Activated CD8-positive, alpha-beta T cell treated with anti-CD3 and anti-CD28 coated beads, Interleukin-2, amount 10 ng/mL, durations not matched to agents 7 days and 5 days (primary cell): ENCODE data around the gene SSH2. TPM values are rescaled to one million over a fixed set of nuclear protein-coding genes. Genes with fewer than 3 reads are reported as not detected.

Experiments
- ATAC-seq: fragments of 150-1000 bp; cut with Tn5 transposase; one replicate; pipeline ENCODE4 v1.10.0; 2021; ENCODE audit warnings: moderate library complexity
- CTCF ChIA-PET: fragments of 350-600 bp; sonication (Branson Sonifier 250); formaldehyde crosslinking; loops from one replicate; lab custom pipeline; 2021; ENCODE audit warnings: antibody characterized with exemption; lab: Charles Lee
- POLR2A ChIA-PET: fragments of 350-600 bp; sonication (Branson Sonifier 250); formaldehyde crosslinking; loops from one replicate; lab custom pipeline; 2021; ENCODE audit warnings: antibody characterized with exemption; lab: Charles Lee
- DNase-seq: peaks from one replicate; pipeline ENCODE4 v3.0.0-alpha.2; 2020
- H3K27ac Mint-ChIP-seq: one replicate; pipeline ENCODE4 v1.8.0; 2021; ENCODE audit warnings: mild to moderate bottlenecking, mixed read lengths
- H3K27me3 Mint-ChIP-seq: one replicate; pipeline ENCODE4 v1.8.0; 2021; ENCODE audit warnings: low read depth, mixed read lengths
- H3K36me3 Mint-ChIP-seq: one replicate; pipeline ENCODE4 v1.8.0; 2021; ENCODE audit warnings: low read depth, mixed read lengths
- H3K4me1 Mint-ChIP-seq: one replicate; pipeline ENCODE4 v1.8.0; 2021; ENCODE audit warnings: low read depth, mixed read lengths
- H3K4me3 Mint-ChIP-seq: one replicate; pipeline ENCODE4 v1.8.0; 2021; ENCODE audit warnings: mild to moderate bottlenecking, mixed read lengths
- H3K9me3 Mint-ChIP-seq: one replicate; pipeline ENCODE4 v1.8.0; 2022; ENCODE audit warnings: mixed read lengths; ENCODE audit not compliant: insufficient read depth
- total RNA-seq, 2 experiments: library from RNA; stranded (reverse); gene quantifications; one replicate each; pipeline ENCODE4 v1.2.3, GENCODE V29; 2021

Gene SSH2
- total RNA-seq, 2 experiments from 2014 or later, result 73.5 to 79.6 TPM

- Mint-ChIP-seq H3K4me1 (peaks cover 53% of the 10 kb centered on the region), H3K27me3 (no peaks in the 10 kb centered on the region), H3K27ac (peak overlapping the region; percentile 73), H3K4me3 (peak overlapping the region; percentile 85), H3K36me3 (peaks cover 2% of the 10 kb centered on the region), H3K9me3 (no peaks in the 10 kb centered on the region)
- ATAC-seq (peak; percentile 47), DNase-seq (peak; percentile 84)
- CTCF ChIA-PET, result interaction anchor here (0.6 to 4.7 kb wide), 21 partner anchors 9 to 468 kb away, joined by 3 to 107 read pairs (median 6); partner anchors contain the start of genes ABHD15 and TP53I13
- POLR2A ChIA-PET, result interaction anchor here (0.9 to 2.3 kb wide), 5 partner anchors 10 to 338 kb away, joined by 3 to 10 read pairs (median 3); partner anchors contain the start of genes ABHD15, SSH2 and TP53I13
These were observed 338.1 kb downstream of the SSH2 start for GRCh38 chr17:29591737-29592608.

GRCh38 chr17:29591146-29591736 lies 338.8 kb downstream of the SSH2 start:
- ChIA-PET CTCF (interaction anchor here (0.7 to 4.7 kb wide), 20 partner anchors 9 to 467 kb away, joined by 3 to 107 read pairs (median 6); partner anchors contain the start of genes ABHD15 and TP53I13), POLR2A (interaction anchor here (0.8 to 2.3 kb wide), 4 partner anchors 24 to 26 kb away, joined by 4 to 10 read pairs (median 4); partner anchors contain the start of genes ABHD15 and TP53I13)
- Mint-ChIP-seq H3K36me3 (peaks cover 2% of the 10 kb centered on the region), H3K4me3 (peak overlapping the region; percentile 85), H3K27me3 (no peaks in the 10 kb centered on the region), H3K4me1 (peaks cover 60% of the 10 kb centered on the region), H3K9me3 (no peaks in the 10 kb centered on the region), H3K27ac (peak overlapping the region; percentile 73)
- ATAC-seq (no peak), DNase-seq (peak; percentile 49)

- H3K27me3 Mint-ChIP-seq, result no peaks in the 10 kb centered on the region
- ChIA-PET POLR2A (interaction anchor here (0.8 to 1.3 kb wide), 3 partner anchors 23 to 27 kb away, joined by 4 read pairs; partner anchors contain the start of genes ABHD15 and TP53I13), CTCF (interaction anchor here (0.8 to 4.7 kb wide), 11 partner anchors 8 to 370 kb away, joined by 3 to 107 read pairs (median 7); partner anchors contain the start of genes ABHD15 and TP53I13)
- DNase-seq (no peak), ATAC-seq (no peak)
- H3K27ac Mint-ChIP-seq, result peak overlapping the region; percentile 90
- H3K4me1 Mint-ChIP-seq, result peaks cover 64% of the 10 kb centered on the region
- peak overlapping the region; percentile 85 for H3K4me3 Mint-ChIP-seq
- H3K9me3 Mint-ChIP-seq, result no peaks in the 10 kb centered on the region
- H3K36me3 Mint-ChIP-seq, result peaks cover 2% of the 10 kb centered on the region
These were observed 339.4 kb downstream of the SSH2 start for GRCh38 chr17:29590411-29591145.

DNA sequence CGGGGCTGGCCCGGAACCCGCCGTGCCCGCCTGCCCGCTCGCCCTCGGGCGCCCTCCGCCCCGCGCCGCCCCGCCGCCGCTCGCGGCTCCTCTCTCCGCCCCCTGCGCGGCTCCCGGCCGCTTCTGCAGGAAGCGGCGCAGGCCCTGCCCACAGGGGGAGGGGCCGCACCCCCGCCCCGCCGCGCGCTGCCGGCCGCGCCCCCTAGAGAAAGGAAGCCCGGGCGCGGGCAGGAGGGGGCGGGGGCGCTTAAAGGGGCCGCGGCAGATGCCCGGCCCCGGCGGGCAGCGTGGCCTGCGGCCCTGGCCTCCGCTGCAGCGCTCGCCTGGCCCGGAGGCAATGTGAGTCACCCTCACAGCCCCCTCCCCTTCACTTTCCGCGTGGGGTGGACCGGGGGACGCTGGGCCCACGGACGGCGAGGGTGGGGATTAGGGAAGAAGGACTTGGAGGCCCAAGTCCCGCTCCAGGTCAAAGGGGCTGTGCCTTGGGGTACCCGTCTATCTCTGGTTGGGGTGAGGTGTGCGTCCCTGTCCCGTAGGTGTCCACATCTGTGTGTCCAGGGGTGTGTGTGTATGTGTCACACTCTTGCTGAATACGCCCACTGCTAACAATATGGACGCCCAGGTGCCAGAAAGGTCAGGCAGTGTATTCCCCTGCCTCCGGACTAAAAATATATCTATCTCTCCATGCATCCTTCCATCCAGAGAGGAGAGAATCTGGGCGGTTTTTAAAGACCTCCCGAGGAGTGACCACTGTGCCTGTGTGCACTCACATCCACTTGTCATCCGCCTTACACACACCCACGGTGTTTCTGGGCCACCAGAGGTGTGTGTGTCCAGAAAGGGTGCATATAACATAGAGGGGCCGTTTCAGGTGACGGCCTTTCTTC lies 340.3 kb downstream of the SSH2 start, which contains the start of gene GIT1:
Gene GIT1 (minus strand): TSS at position 125 of the 887 bp plus-strand sequence. CDS start 270 bp downstream, outside the sequence.
- peak within 1 kb of the TSS; percentile 97 for H3K4me3 Mint-ChIP-seq
- H3K4me1 Mint-ChIP-seq, result peaks cover 73% of the 10 kb centered on the region
- DNase-seq (peak; percentile 87), ATAC-seq (peak; percentile 74)
- ChIA-PET CTCF (interaction anchor here (0.8 to 2.7 kb wide), 5 partner anchors 8 to 219 kb away, joined by 3 to 21 read pairs (median 5); partner anchors contain the start of genes ABHD15 and TP53I13), POLR2A (interaction anchor here (1.5 to 2.2 kb wide), 2 partner anchors 19 to 26 kb away, joined by 4 to 14 read pairs; no protein-coding TSS in a partner anchor)
- peak within 1 kb of the TSS; percentile 90 for H3K27ac Mint-ChIP-seq
- H3K36me3 Mint-ChIP-seq, result peaks cover 2% of the 10 kb centered on the region
- no peaks in the 10 kb centered on the region for H3K9me3 Mint-ChIP-seq
- no peaks in the 10 kb centered on the region for H3K27me3 Mint-ChIP-seq

DNA sequence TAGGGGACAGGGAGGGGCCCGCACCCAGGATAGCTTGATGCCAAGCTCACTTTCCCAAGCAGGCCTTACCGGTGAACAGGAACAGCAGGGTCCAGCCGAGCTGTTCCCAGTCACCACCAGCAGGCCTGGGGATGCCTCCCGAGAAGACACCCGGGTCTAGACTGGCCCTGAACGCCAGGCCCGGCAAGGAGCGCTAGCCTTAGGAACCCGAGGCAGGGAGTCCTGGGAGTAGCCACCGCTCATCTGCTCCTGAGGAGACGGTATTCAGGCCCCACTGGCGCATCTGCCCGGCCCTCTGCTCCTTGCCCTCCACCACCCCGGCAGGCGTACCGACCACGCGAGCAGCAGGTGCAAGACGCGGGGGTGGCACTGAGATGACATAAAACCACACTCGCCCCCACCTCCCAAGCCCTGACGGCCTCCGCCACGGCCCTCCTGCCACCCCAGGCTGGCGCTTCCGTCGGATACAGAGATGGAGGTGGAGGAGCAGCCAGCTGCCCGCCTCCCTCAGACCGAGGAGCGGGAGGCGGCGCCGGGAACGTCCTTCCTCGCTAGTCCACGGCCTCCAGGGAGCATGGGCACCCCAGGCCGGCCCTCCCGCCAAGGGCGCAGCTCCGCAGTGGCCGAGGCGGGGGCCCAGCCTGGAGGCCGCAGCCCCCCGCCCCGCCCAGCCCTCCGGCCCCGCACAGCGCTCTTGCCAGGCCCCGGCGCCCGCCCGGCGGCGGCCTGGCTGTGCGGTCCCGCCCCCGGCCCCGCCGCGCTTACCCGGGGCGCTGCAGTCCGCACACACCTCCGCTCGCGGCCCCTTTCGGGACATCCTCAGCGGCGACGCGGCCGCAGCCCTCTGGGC lies 341.2 kb downstream of the SSH2 start:
- Mint-ChIP-seq H3K36me3 (peaks cover 5% of the 10 kb centered on the region), H3K4me3 (peak overlapping the region; percentile 97), H3K27me3 (no peaks in the 10 kb centered on the region), H3K9me3 (no peaks in the 10 kb centered on the region), H3K27ac (peak overlapping the region; percentile 87), H3K4me1 (peaks cover 76% of the 10 kb centered on the region)
- CTCF ChIA-PET, result interaction anchor here (1.0 to 2.7 kb wide), 9 partner anchors 10 to 219 kb away, joined by 3 to 25 read pairs (median 8); partner anchors contain the start of genes ABHD15 and TP53I13
- DNase-seq (peak; percentile 52), ATAC-seq (peak; percentile 24)
- POLR2A ChIA-PET, result interaction anchor here (1.0 to 2.2 kb wide), 5 partner anchors 18 to 342 kb away, joined by 3 to 14 read pairs (median 4); partner anchors contain the start of genes CORO6 and NUFIP2

DNA sequence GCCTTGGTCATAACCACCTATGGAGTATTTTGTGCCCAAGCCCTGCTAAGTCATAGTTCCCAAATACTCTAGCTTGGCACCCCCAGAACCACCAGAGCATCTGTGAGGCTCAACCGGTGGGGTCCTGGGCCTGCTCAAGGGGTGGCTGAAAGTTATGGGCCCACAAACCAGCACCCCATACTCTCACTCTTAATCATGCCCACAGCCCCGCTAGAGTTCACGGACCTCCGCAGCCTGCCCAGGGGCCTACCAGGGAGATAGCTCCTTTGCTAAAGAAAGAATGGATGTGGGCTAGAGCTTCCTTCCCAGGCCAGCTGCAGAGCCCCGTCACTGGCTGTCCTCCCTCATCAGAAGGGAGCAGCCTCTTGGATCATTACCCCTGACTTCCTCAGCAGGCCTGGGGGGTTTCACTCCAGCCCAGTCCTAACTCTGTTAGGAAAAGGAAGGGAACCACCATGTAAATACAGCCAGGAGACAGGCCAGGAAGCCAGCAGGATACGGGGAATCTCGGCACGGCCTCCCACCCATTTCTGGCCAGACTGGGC lies 341.9 kb downstream of the SSH2 start:
- no peak for DNase-seq
- Mint-ChIP-seq H3K4me1 (peaks cover 79% of the 10 kb centered on the region), H3K27me3 (no peaks in the 10 kb centered on the region), H3K9me3 (no peaks in the 10 kb centered on the region), H3K27ac (peak overlapping the region; percentile 87), H3K36me3 (peaks cover 11% of the 10 kb centered on the region), H3K4me3 (peak overlapping the region; percentile 97)
- ATAC-seq, result no peak
- POLR2A ChIA-PET, result interaction anchor here (0.8 to 2.2 kb wide), 6 partner anchors 18 to 343 kb away, joined by 3 to 14 read pairs (median 4); partner anchors contain the start of genes CORO6, NUFIP2 and TP53I13
- CTCF ChIA-PET, result interaction anchor here (0.9 to 2.7 kb wide), 10 partner anchors 9 to 218 kb away, joined by 3 to 25 read pairs (median 7); partner anchors contain the start of genes ABHD15 and TP53I13

- ChIA-PET POLR2A (interaction anchor here (0.8 to 2.2 kb wide), 4 partner anchors 20 to 343 kb away, joined by 3 to 14 read pairs (median 4); partner anchors contain the start of genes CORO6 and TP53I13), CTCF (interaction anchor here (0.9 to 2.7 kb wide), 10 partner anchors 9 to 218 kb away, joined by 3 to 25 read pairs (median 6); partner anchors contain the start of genes ABHD15 and TP53I13)
- peaks cover 14% of the 10 kb centered on the region for H3K36me3 Mint-ChIP-seq
- peak overlapping the region; percentile 97 for H3K4me3 Mint-ChIP-seq
- DNase-seq (no peak), ATAC-seq (no peak)
- peaks cover 76% of the 10 kb centered on the region for H3K4me1 Mint-ChIP-seq
- no peaks in the 10 kb centered on the region for H3K27me3 Mint-ChIP-seq
- no peaks in the 10 kb centered on the region for H3K9me3 Mint-ChIP-seq
- H3K27ac Mint-ChIP-seq, result peak overlapping the region; percentile 39
These were observed 342.4 kb downstream of the SSH2 start for GRCh38 chr17:29587591-29587990.

GRCh38 chr17:29586676-29587469 lies 343.2 kb downstream of the SSH2 start:
- ChIA-PET POLR2A (interaction anchor here (0.6 to 2.2 kb wide), 3 partner anchors 29 to 161 kb away, joined by 3 to 14 read pairs (median 11); no protein-coding TSS in a partner anchor), CTCF (interaction anchor here (0.9 to 2.7 kb wide), 10 partner anchors 8 to 217 kb away, joined by 3 to 25 read pairs (median 8); partner anchors contain the start of genes ABHD15 and TP53I13)
- Mint-ChIP-seq H3K9me3 (no peaks in the 10 kb centered on the region), H3K36me3 (peaks cover 20% of the 10 kb centered on the region), H3K4me1 (peaks cover 69% of the 10 kb centered on the region), H3K4me3 (peak overlapping the region; percentile 97), H3K27ac (peak overlapping the region; percentile 61), H3K27me3 (no peaks in the 10 kb centered on the region)
- ATAC-seq, result no peak
- DNase-seq, result no peak
